HFFc6 (cell line): Measurements from ENCODE around the gene TBX5. TPM values are rescaled to one million over a fixed set of nuclear protein-coding genes. Genes with fewer than 3 reads are reported as not detected.

ENCODE experiments used
- DNase-seq: peaks from one replicate; pipeline ENCODE4 v3.0.0-alpha.2; 2018
- H3K27ac Mint-ChIP-seq: 2 replicates; pipeline ENCODE4 v1.8.0; 2020; ENCODE audit warnings: mild to moderate bottlenecking, mixed read lengths
- H3K27me3 Mint-ChIP-seq: 2 replicates; pipeline ENCODE4 v1.8.0; 2021; ENCODE audit warnings: mild to moderate bottlenecking, moderate library complexity, mixed read lengths; ENCODE audit not compliant: insufficient read depth
- H3K36me3 Mint-ChIP-seq: 2 replicates; pipeline ENCODE4 v1.8.0; 2021; ENCODE audit warnings: low read depth, mixed read lengths
- H3K4me1 Mint-ChIP-seq: 2 replicates; pipeline ENCODE4 v1.8.0; 2020; ENCODE audit warnings: low read depth, mixed read lengths
- H3K4me3 Mint-ChIP-seq: 2 replicates; pipeline ENCODE4 v1.8.0; 2020; ENCODE audit warnings: mild to moderate bottlenecking, moderate library complexity, mixed read lengths
- H3K9me3 Mint-ChIP-seq: 2 replicates; pipeline ENCODE4 v1.8.0; 2020; ENCODE audit warnings: mild to moderate bottlenecking, mixed read lengths
- total RNA-seq, 6 experiments: library from RNA; stranded (reverse); fragmentation: NEBNext Ultra II Directional; extraction: Animal tissue kit (Norgen Biotek cat#: 25700); gene quantifications; 2 replicates in 1 of 6; 3 replicates in 5 of 6; pipeline ENCODE4 v1.2.3, GENCODE V29; 2021
- TF ChIP-seq, protein P1 (sequence below): fragments of 200-600 bp; sonication (generic); IDR thresholded peaks from 2 replicates; pipeline ENCODE4 v1.5.0; 2021; ENCODE audit warnings: antibody characterized with exemption, mild to moderate bottlenecking

Gene TBX5
- total RNA-seq, 6 experiments from 2014 or later, result 20.7 to 27.8 (median 24.3) TPM

DNA sequence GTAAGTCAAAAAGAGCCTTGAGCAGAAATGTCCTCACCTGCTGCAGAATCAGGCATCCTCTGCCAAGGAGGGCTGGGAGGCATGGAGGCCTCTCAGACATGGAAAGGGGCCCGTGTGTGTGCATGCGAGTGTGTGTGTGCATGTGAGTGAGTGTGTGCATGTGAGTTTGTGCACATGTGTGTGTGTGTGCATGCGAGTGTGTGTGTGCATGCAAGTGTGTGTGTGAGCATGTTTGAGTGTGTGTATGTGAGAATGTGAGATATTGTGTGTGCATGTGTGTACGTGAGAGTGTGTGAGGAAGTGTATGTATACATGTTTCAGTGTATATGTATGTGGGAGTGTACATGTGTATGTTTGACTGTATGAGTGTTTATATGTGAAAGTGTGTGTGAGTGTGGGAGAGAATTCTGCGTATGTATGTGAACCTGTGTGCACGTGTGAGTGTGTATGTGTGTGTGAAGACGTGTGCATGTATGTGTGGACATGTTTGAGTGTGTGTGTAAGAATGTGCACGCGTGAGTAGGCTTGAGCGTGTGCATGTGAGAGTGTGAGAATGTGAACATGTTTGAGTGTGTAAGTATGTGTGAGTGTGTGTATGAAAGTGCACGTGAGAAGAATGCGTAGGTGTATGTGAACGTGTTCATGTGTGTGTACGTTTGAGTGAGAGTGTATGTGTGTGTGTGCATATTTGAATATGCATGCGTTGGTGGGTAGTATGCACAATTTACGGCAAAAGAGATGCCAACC lies 90.8 kb downstream of the TBX5 start:
- TF ChIP-seq, protein P1, sequence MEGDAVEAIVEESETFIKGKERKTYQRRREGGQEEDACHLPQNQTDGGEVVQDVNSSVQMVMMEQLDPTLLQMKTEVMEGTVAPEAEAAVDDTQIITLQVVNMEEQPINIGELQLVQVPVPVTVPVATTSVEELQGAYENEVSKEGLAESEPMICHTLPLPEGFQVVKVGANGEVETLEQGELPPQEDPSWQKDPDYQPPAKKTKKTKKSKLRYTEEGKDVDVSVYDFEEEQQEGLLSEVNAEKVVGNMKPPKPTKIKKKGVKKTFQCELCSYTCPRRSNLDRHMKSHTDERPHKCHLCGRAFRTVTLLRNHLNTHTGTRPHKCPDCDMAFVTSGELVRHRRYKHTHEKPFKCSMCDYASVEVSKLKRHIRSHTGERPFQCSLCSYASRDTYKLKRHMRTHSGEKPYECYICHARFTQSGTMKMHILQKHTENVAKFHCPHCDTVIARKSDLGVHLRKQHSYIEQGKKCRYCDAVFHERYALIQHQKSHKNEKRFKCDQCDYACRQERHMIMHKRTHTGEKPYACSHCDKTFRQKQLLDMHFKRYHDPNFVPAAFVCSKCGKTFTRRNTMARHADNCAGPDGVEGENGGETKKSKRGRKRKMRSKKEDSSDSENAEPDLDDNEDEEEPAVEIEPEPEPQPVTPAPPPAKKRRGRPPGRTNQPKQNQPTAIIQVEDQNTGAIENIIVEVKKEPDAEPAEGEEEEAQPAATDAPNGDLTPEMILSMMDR, result no peak
- Mint-ChIP-seq H3K27me3 (no peaks in the 10 kb centered on the region), H3K4me1 (peaks cover 43% of the 10 kb centered on the region), H3K9me3 (no peaks in the 10 kb centered on the region), H3K36me3 (no peaks in the 10 kb centered on the region), H3K4me3 (no peak overlapping the region), H3K27ac (no peak overlapping the region)
- no peak for DNase-seq

DNA sequence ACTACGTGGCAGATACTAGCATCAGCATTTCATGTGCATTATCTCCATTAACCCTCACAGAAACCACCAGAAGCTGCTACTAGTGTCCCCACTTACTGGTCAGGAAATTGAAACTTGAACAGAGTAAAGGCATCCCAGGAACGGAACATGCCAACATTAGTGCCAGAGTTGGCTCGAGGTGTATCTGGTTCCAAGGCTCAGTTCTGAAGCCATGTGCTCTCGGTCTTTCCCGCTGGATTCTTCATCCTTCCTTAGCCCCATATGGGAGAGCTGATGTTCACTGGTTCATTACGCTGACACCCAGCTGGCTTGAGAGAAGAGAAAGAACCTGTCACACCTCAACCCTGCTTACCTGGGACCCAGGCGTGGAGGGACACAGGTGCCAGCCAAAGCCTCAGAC lies 91.5 kb downstream of the TBX5 start:
- DNase-seq, result no peak
- peaks cover 35% of the 10 kb centered on the region for H3K4me1 Mint-ChIP-seq
- H3K27ac Mint-ChIP-seq, result no peak overlapping the region
- H3K4me3 Mint-ChIP-seq, result no peak overlapping the region
- H3K9me3 Mint-ChIP-seq, result no peaks in the 10 kb centered on the region
- H3K36me3 Mint-ChIP-seq, result no peaks in the 10 kb centered on the region
- H3K27me3 Mint-ChIP-seq, result no peaks in the 10 kb centered on the region
- TF ChIP-seq, protein P1, result no peak; the same call in 1 of the 2 replicates

GRCh38 chr12:114313910-114314309 lies 92.0 kb downstream of the TBX5 start:
- no peak overlapping the region for H3K4me3 Mint-ChIP-seq
- no peaks in the 10 kb centered on the region for H3K9me3 Mint-ChIP-seq
- no peak for DNase-seq
- peaks cover 30% of the 10 kb centered on the region for H3K4me1 Mint-ChIP-seq
- H3K36me3 Mint-ChIP-seq, result no peaks in the 10 kb centered on the region
- TF ChIP-seq, protein P1, result peak; percentile 58
- H3K27me3 Mint-ChIP-seq, result no peaks in the 10 kb centered on the region
- no peak overlapping the region for H3K27ac Mint-ChIP-seq

- H3K27ac Mint-ChIP-seq, result peak overlapping the region; percentile 86
- H3K4me1 Mint-ChIP-seq, result peaks cover 35% of the 10 kb centered on the region
- no peaks in the 10 kb centered on the region for H3K36me3 Mint-ChIP-seq
- H3K4me3 Mint-ChIP-seq, result no peak overlapping the region; the same call in 1 of the 2 replicates
- TF ChIP-seq, protein P1, result no peak; the same call in 1 of the 2 replicates
- no peaks in the 10 kb centered on the region for H3K9me3 Mint-ChIP-seq
- no peaks in the 10 kb centered on the region for H3K27me3 Mint-ChIP-seq
- DNase-seq, result peak; percentile 54
Observed at GRCh38 chr12:114311974-114312373, 94.0 kb downstream of the TBX5 start.

GRCh38 chr12:114306646-114307045 lies 99.3 kb downstream of the TBX5 start:
- Mint-ChIP-seq H3K9me3 (no peaks in the 10 kb centered on the region), H3K4me1 (peaks cover 43% of the 10 kb centered on the region), H3K27ac (peak overlapping the region; percentile 53), H3K4me3 (no peak overlapping the region), H3K36me3 (no peaks in the 10 kb centered on the region), H3K27me3 (peaks cover 1% of the 10 kb centered on the region; the same call in 1 of the 2 replicates)
- DNase-seq, result peak; percentile 83
- TF ChIP-seq, protein P1, result no peak
